Esophagus muscularis mucosa (tissue), 3 donors: ENCODE results near the gene SGCG.

Experiments
- POLR2AphosphoS5 ChIP-seq, 2 donors: sonication (generic); formaldehyde crosslinking; IDR thresholded peaks; one replicate each; pipeline ENCODE4 v1.6.1; 2017; ENCODE audit warnings: antibody characterized with exemption in 2 of 2
- TF ChIP-seq, protein P1 (sequence below), 3 experiments: fragments of 200-600 bp in 2 of 3; fragments of 450-650 bp in 1 of 3; sonication (generic) in 2 of 3; IDR thresholded peaks; one replicate each; pipeline ENCODE4 v1.5.1; 2017 to 2019; ENCODE audit warnings: antibody characterized with exemption in 3 of 3, mild to moderate bottlenecking in 2 of 3, moderate library complexity in 1 of 3

DNA sequence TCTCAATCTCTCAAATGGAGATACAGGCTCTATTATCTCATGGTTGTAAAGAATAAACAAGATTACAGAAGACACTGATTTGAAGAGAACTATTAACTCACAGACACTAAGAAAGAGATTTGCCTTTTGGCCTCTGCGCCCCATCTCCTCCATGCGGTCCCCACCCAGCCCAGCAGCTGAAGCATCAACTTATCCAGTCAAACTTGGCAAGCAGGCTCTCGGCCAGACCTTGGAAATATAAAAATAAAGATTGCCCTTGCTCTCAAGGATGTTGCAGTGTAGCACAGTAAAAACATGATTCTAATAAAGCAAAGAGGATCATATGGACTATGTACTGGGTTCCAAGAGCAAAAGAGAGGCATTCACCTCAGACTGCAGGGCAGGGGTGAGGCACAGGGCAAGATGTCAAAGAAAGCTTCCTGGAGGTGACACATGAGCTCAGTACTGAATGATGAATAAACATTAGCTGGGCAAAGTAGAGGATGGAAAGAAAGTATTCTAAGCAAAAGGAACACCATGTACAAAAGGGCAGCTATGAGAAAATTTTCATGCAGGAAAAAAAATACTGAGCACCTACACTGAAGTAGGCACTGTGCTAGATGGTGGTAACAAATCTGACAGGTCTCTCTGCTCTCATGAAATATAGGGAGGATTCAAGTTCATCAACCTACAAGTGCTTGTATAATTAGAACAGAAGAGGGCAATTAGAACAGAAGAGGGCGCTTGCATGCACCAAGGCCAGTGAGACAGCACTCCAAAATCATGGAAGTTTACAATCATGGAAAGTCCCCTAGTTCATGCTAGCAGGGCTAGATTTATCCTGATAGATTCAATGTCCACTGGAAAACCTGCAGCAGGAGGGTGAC, 167.7 kb downstream of the SGCG start:
- TF ChIP-seq, protein P1, sequence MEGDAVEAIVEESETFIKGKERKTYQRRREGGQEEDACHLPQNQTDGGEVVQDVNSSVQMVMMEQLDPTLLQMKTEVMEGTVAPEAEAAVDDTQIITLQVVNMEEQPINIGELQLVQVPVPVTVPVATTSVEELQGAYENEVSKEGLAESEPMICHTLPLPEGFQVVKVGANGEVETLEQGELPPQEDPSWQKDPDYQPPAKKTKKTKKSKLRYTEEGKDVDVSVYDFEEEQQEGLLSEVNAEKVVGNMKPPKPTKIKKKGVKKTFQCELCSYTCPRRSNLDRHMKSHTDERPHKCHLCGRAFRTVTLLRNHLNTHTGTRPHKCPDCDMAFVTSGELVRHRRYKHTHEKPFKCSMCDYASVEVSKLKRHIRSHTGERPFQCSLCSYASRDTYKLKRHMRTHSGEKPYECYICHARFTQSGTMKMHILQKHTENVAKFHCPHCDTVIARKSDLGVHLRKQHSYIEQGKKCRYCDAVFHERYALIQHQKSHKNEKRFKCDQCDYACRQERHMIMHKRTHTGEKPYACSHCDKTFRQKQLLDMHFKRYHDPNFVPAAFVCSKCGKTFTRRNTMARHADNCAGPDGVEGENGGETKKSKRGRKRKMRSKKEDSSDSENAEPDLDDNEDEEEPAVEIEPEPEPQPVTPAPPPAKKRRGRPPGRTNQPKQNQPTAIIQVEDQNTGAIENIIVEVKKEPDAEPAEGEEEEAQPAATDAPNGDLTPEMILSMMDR (IDR thresholded peaks at IDR 0.05), result peak; percentile 20 to 21 (median 21)
- peak; percentile 61 to 75 for TF ChIP-seq POLR2AphosphoS5 (IDR thresholded peaks at IDR 0.05)
